HG03159 (cell line): Measurements from ENCODE around the gene PPM1H.
"Not testable (repeated sequence)": the region's sequence is repeated elsewhere in the genome, so short reads cannot be mapped to it uniquely, and the experiment has no call there.

Experiments used
- ATAC-seq: cut with Tn5 transposase; IDR thresholded peaks from one replicate; pipeline ENCODE4 v1.9.1; 2021; ENCODE audit warnings: mild to moderate bottlenecking, moderate library complexity; ENCODE audit not compliant: unreplicated experiment

PPM1H gene

GRCh38 chr12:62934799-62935674, at the start of gene PPM1H:
Gene PPM1H (minus strand): TSS chr12:62935150. CDS start chr12:62934736, 414 bp downstream.
- ATAC-seq: peak; percentile 78

- ATAC-seq: no peak
These were observed 48.6 kb upstream of the PPM1H start for GRCh38 chr12:62983594-62983993.

- no peak for ATAC-seq
These were observed 43.8 kb upstream of the PPM1H start for GRCh38 chr12:62978768-62979167.

- no peak for ATAC-seq
These were observed 42.9 kb upstream of the PPM1H start for GRCh38 chr12:62977883-62978282.

- no peak for ATAC-seq
These were observed 42.5 kb upstream of the PPM1H start for GRCh38 chr12:62977418-62977817.

- ATAC-seq: no peak
These were observed 41.2 kb upstream of the PPM1H start for GRCh38 chr12:62976110-62976662.

- no peak for ATAC-seq
These were observed 37.0 kb upstream of the PPM1H start for GRCh38 chr12:62971769-62972525.

GRCh38 chr12:62969695-62970094, 34.7 kb upstream of the PPM1H start:
- ATAC-seq: no peak

GRCh38 chr12:62967701-62968100, 32.8 kb upstream of the PPM1H start:
- ATAC-seq: no peak

GRCh38 chr12:62966990-62967506, 32.1 kb upstream of the PPM1H start:
- no peak for ATAC-seq

- peak; percentile 58 for ATAC-seq
These were observed 31.6 kb upstream of the PPM1H start for GRCh38 chr12:62966446-62966989.

- ATAC-seq: not testable (repeated sequence)
These were observed 30.8 kb upstream of the PPM1H start for GRCh38 chr12:62965700-62966099.

- not testable (repeated sequence) for ATAC-seq
These were observed 30.3 kb upstream of the PPM1H start for GRCh38 chr12:62965242-62965641.

GRCh38 chr12:62963486-62964041, 28.6 kb upstream of the PPM1H start:
- ATAC-seq: no peak

- ATAC-seq: no peak
These were observed 25.4 kb upstream of the PPM1H start for GRCh38 chr12:62960324-62960723.

GRCh38 chr12:62959745-62960144, 24.8 kb upstream of the PPM1H start:
- no peak for ATAC-seq

- ATAC-seq: no peak
These were observed 22.4 kb upstream of the PPM1H start for GRCh38 chr12:62957233-62957953.

- no peak for ATAC-seq
These were observed 20.7 kb upstream of the PPM1H start for GRCh38 chr12:62955678-62956077.

GRCh38 chr12:62950317-62950716, 15.4 kb upstream of the PPM1H start:
- ATAC-seq: no peak

- ATAC-seq: no peak
These were observed 13.2 kb upstream of the PPM1H start for GRCh38 chr12:62948123-62948522.
